ENCODE measurements around the gene FCN2. TPM values are rescaled to one million over a fixed set of nuclear protein-coding genes. Genes with fewer than 3 reads are reported as not detected.

The FCN2 gene
- total RNA-seq, 1 donor = not detected

DNA sequence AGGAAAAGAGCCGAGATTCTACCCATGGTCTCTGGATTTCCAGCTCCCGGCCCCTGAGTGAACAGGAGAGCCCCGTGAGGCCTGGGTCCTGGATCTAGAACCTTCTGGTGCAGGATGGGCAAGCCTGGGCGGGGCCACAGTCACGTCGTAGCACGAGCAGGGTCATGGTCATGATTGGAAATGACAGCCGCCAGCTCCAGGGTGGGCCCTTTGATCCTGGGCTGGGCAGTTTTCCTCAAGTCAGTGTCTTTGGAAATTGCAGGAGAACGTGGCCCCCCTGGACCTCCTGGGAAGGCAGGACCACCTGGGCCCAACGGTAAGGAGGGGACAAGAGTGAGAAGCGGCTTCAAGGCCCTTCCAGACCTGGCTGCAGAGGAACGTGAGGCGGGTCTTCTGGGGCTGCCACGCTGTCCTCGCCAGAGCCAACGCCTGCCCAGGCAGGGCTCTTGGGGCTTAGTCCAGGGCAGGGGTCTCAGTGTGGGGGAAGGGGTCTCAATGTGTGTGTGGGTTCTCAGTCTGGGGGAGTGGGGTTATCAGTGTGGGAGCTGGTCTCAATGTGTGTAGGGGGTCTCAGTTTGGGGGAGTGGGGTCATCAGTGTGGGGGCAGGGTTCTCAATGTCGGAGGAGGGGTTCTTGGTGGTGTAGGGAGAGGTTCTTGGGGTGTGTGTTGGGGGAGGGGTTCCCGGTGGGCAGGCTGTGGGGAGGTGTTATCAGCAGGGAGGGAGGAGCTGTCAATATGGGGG lies 2.6 kb downstream of the FCN2 start:
- TF ChIP-seq, protein P1, sequence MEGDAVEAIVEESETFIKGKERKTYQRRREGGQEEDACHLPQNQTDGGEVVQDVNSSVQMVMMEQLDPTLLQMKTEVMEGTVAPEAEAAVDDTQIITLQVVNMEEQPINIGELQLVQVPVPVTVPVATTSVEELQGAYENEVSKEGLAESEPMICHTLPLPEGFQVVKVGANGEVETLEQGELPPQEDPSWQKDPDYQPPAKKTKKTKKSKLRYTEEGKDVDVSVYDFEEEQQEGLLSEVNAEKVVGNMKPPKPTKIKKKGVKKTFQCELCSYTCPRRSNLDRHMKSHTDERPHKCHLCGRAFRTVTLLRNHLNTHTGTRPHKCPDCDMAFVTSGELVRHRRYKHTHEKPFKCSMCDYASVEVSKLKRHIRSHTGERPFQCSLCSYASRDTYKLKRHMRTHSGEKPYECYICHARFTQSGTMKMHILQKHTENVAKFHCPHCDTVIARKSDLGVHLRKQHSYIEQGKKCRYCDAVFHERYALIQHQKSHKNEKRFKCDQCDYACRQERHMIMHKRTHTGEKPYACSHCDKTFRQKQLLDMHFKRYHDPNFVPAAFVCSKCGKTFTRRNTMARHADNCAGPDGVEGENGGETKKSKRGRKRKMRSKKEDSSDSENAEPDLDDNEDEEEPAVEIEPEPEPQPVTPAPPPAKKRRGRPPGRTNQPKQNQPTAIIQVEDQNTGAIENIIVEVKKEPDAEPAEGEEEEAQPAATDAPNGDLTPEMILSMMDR (IDR thresholded peaks at IDR 0.05; ENCODE audit: insufficient read depth, low read depth, low read length) = no peak
- H3K4me3 ChIP-seq (ENCODE audit: low read depth, low read length) = no peak overlapping the region
- no peak for DNase-seq (ENCODE audit: low read depth)

DNA sequence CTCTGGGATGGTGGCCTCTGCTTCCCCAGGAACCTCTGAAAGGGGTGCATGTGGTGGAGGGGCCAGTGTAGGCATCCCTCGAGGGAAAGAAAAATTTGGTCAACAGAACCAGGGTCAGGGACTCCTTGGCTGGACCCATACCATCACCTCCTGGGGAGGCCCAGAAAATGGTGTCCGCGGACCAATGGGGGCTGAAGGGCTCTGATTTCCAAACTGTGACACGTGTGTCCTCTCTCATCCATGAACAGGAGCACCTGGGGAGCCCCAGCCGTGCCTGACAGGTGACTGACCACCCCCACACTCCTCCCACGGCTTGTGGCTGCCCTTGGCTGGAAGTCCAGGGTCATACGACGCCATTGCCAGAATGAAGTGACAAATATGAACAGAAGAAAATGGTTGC lies 3.9 kb downstream of the FCN2 start:
- no peak for DNase-seq (ENCODE audit: low read depth)
- H3K4me3 ChIP-seq (ENCODE audit: low read depth, low read length) = no peak overlapping the region
- TF ChIP-seq, protein P1 (IDR thresholded peaks at IDR 0.05; ENCODE audit: insufficient read depth, low read depth, low read length) = no peak

DNA sequence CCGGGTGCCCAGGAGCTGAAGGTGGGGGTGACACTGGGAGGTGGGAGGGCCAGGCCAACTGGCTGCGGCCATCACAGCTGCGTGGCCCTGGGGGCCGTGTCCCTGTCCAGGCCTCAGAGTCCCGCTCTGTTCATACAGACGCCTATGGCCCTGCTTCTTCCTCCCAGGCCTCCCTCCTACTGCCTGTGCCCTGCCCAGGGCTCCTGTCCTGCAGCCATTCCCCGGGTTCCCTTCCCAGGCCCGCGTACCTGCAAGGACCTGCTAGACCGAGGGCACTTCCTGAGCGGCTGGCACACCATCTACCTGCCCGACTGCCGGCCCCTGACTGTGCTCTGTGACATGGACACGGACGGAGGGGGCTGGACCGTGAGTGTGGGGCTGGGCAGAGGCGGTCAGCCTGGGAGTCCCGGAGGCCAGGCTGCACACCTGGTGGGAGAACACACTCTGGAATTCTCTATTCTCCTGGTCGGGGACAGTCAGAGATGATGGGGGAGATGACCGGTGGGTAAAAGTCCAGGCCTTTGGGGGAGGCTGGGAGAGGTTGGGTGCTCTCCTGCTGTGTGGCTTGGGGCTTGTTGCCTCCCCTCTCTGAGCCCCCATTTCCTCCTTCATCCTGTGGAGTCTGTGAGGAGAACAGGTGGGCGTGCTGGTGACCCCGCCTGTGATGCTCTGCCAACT lies 4.5 kb downstream of the FCN2 start:
- no peak for DNase-seq (ENCODE audit: low read depth)
- H3K4me3 ChIP-seq (ENCODE audit: low read depth, low read length) = no peak overlapping the region
- TF ChIP-seq, protein P1 (IDR thresholded peaks at IDR 0.05; ENCODE audit: insufficient read depth, low read depth, low read length) = no peak

DNA sequence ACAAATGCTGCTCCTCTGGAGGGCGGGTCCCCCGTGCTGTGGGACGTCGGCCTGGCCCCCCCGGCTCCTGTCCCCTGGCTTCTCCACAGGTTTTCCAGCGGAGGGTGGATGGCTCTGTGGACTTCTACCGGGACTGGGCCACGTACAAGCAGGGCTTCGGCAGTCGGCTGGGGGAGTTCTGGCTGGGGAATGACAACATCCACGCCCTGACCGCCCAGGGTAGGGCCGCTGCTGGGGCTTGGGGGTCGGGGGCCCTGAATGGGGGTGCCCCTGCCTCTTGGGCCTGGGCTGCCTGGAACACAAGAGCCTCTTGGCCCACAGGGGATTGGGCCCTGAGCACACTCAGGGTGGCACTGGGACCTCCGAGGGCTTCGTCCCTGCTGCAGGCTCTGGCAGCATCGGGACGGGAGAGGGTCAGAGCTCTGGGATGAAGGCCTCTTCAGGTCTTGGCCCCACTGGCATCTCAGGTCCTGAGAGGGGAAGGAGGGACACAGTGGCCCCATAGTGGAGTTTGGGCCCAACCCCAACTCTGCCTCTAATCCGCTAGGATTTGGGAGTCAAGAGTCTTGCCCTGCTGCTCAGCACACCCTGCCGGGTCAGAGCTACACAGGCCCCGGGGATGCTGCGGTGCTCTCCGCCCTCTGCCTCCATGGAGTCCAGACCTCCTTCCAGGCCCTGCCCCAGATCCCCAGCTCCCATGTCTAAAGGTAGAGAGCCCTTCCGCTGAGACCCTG lies 5.2 kb downstream of the FCN2 start:
- TF ChIP-seq, protein P1 (IDR thresholded peaks at IDR 0.05; ENCODE audit: insufficient read depth, low read depth, low read length) = no peak
- no peak overlapping the region for H3K4me3 ChIP-seq (ENCODE audit: low read depth, low read length)
- no peak for DNase-seq (ENCODE audit: low read depth)

DNA sequence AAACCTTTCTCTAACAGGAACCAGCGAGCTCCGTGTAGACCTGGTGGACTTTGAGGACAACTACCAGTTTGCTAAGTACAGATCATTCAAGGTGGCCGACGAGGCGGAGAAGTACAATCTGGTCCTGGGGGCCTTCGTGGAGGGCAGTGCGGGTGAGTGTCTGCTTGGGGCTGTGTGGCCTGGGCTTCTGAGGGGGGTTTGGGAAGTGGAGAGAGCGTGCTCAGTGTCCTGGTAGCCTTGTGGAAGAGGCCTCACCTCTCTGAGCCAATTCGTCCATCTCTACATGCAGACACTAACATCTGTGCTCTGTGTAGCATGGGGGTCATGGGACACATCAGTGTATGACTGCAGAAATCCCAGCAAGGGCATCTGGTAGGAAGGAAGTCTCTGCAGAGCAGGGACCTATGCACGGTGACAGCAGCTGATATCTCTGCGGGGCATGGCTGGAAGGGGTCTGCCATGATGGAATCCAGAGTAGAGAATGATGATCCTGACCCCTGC lies 5.9 kb downstream of the FCN2 start:
- TF ChIP-seq, protein P1 (IDR thresholded peaks at IDR 0.05; ENCODE audit: insufficient read depth, low read depth, low read length) = no peak
- no peak overlapping the region for H3K4me3 ChIP-seq (ENCODE audit: low read depth, low read length)
- no peak for DNase-seq (ENCODE audit: low read depth)

DNA sequence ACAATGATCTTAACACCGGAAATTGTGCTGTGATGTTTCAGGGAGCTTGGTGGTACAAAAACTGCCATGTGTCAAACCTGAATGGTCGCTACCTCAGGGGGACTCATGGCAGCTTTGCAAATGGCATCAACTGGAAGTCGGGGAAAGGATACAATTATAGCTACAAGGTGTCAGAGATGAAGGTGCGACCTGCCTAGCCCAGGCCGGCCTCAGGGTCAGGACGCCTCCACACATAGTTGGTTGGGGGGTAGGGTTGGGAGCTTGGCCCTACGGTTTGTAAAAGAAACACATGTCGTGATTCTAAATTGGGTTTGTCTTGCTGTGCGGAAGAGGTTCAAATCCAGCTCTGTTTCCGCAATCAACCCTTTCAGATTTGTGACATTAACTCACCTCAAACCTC lies 6.6 kb downstream of the FCN2 start:
- H3K4me3 ChIP-seq (ENCODE audit: low read depth, low read length) = no peak overlapping the region
- TF ChIP-seq, protein P1 (IDR thresholded peaks at IDR 0.05; ENCODE audit: insufficient read depth, low read depth, low read length) = no peak
- DNase-seq (ENCODE audit: low read depth) = no peak
